ENCODE results near the gene SAE1.

Gene SAE1

DNA sequence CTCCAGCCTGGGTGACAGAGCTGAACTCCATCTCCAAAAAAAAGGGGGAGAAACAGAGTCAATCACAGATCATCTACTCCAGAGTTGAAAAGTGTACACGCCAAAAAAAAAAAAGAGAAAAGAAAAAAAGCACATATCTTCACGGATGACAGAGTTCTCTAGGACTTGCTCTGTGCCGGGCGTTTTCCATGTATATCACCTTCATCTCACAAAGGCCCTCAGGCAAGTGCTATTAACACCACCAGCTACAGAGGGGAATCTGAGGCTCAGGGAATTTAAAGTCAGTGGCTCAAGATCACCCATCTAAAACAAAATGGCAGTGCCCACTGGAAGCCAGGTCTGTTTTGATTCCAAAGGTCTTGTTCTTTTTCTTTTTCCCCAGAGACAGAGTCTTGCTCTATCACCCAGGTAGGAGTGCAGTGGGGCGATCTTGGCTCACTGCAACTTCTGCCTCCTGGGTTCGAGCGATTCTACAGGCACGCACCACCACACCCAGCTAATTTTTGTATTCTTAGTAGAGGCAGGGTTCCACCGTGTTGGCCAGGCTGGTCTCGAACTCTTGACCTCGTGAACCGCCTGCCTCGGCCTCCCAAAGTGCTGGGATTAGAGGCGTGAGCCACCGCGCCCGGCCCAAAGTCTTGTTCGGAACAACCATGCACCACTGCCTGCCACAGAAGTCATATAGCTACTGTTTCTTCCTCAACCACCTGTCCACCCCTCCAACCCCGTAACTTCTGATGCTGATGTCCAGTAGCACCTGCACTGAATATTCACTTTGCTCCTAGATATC is 42.2 kb downstream of the SAE1 start:
- DNase-seq = no peak

DNA sequence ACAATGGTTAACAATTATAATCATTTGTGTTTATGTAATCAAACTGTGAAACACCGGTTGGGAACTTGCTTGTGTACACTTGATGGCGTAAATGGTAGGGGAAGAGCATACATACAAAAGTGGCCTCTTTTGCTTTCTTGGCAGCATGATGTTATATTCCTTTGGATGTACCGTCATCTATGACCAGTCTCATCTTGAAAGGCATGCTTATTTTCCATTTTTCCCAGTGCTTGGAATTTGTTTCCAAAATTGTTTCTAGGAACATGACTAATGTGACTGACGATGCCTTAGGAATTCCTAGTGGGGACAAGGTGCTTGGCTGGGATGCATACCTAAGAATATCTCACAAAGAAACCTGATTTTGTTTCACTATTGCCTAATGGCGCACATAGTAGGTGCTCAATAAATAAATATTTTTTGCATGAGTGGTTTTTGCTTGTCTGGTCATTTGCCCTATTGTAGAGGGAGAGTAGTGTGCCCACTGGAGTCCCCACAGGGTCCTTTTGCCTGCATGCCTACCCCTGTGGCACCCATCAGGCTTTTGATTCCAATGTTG is 45.5 kb downstream of the SAE1 start:
- no peak for DNase-seq

DNA sequence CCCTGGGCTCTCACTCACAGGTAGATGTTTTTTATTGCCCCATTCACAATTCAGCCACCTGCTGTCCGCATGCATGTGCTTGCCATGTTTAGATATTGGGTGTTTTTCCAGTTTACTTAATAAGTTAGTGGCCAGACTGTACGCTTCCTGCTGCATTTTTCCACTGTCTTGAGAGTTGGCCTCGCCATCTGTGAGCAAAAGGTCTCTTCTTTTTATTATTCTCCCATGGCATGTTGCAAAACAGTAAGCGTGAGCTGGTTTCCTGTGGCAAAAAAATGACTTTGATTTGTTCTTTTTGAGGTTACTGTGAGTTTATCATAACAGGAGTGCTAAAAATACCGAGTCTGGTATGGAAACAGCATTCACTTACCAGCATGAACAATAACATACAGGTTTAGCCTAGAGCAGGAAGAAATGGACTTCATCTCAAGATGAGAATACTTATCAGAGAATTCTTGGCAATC is 46.0 kb downstream of the SAE1 start:
- DNase-seq = no peak

DNA sequence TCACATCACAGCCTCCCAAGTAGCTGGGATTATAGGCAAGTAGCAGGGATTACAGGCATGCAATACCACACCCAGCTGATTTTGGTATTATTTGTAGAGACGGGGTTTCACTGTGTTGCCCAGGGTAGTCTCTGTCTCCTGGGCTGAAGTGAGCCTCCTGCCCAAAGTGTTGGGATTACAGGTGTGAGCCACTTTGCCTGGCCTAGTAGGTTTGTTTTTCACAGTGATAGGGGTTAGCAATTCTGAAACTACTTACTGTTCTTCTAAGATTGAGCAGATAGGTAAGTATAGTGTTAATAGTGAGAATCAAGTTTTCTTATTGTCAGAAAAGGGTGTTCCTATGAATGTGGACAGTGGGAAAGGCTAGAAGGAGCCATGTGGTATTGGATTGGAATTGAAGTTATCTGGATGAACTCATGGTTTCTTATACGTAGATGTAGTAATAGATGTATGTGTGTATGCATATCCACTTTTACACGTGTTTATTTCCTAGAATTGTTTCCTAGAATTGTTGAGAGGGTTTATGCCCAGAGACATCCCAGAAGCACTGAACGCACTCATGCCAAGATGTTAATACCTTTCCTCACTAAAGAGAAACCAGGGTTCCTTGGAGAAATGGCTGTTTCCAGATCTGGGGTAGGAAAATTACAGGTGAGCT is 49.1 kb downstream of the SAE1 start:
- no peak for DNase-seq

DNA sequence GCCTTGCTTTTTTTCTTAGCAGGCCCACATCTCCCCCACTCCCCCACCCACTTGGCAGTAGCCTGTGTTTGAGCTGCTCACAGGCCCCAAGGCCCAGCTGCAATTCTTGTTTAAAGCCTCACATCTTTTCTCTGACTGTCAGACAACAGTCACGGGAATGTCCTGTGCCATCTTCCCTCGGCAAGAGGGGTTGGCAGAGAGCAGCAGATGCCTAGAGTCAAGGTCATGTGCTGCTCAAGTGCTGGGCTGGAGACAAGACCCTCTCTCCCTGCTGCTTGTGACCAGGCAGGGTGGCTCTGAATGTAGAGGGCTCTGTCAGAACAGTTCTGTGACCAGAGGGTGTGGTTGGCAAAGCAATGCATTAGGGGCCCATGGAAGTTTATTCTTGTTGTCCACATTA is 53.0 kb downstream of the SAE1 start:
- no peak for DNase-seq

DNA sequence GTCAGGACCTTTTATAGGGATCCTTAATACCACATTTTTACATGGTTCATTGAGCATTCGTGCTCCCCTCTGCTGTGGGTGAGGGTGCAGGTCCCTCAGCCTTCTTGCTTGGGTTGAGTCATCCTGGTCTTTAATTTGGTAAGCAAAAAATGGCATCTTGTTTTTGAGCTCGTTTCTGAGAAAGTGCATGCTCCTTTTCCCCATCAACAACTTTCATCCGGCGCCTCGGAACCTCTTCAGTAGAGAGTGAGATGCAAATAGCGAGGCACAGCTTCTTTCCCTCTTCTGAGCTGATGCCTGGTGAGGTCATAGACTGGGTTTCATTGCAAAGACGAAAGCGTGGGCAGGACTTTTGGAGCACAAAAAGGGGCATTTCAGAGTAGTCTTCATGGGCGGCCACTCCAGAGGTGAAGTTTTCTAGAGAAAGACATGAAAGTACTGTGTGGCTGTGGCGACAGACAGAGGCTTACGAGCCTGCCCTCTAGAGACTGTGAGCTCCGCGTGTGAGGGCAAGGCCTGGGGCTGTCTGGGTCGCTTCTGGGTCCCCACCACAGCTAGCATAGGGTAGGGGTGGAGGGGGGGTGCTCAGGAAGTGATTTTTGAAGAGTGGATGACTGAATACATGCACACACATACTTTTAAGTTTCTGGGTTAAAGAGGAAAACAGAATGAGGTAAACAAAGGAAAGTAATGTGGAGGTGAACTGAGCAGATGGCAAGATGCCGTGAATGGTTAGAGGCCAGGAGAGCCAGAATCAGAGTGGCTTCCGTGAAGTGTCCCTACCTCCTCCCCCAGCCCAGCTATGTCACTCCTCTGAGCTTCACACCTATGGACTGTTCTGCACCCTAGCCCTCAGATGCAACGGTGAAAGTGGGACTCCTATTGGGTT is 56.1 kb downstream of the SAE1 start:
- no peak for DNase-seq

DNA sequence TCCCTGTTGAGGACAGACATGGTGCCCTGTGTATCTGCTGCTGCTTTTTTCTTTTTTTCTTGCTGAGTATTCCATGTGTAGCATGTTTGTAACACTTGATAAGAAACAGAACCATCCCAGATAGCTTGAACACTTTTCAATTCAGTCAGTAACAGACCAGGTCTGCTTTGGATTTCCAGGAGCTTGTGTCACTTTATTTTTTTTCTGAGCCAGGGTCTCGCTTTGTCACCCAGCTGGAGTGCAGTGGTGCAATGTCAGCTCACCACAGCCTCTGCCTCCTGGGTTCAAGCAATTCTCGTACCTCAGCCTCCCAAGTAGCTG is 56.7 kb downstream of the SAE1 start:
- DNase-seq = no peak

DNA sequence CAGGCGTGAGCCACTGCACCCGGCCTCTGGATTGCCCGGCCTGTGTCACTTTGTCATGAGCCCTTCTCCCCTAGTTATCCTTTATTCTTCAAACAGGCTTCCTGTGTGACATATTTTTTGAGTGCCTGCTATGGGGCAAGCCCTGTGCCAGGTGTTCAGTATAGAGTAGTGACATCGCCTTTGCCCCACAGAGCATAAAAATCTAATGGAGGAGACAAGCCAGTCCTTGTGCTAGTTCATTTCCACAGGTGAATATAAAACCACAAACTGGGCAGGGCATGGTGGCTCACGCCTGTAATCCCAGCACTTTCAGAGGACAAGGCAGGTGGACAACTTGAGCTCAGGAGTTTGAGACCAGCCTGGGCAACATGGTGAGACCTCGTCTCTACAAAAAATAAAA is 57.2 kb downstream of the SAE1 start:
- DNase-seq = no peak

DNA sequence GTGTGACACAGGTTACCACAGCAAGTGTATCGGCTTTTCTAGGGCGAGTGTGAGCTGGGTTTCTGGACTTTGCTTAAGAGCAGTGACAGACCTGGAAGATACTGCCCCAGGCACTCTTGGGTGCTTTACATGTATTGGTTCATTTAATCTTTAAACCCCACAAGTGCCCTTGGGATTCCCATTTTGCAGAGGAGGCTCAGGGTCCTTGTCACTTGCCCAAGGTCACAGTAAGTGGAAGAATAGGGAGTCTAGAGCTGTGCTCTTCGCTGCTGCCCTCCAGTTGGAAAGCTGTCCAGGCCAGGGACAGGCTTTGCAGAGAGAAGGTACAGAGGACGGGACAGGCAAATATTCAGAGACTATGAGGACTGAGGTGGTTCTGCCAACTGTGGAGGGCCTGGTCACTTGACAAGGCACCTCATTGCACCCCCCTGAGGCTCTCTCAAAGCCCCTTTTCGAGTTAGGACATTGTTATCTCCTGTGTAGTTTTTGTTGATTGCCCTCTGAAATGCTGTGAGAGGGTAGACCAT is 57.9 kb downstream of the SAE1 start:
- DNase-seq = no peak

DNA sequence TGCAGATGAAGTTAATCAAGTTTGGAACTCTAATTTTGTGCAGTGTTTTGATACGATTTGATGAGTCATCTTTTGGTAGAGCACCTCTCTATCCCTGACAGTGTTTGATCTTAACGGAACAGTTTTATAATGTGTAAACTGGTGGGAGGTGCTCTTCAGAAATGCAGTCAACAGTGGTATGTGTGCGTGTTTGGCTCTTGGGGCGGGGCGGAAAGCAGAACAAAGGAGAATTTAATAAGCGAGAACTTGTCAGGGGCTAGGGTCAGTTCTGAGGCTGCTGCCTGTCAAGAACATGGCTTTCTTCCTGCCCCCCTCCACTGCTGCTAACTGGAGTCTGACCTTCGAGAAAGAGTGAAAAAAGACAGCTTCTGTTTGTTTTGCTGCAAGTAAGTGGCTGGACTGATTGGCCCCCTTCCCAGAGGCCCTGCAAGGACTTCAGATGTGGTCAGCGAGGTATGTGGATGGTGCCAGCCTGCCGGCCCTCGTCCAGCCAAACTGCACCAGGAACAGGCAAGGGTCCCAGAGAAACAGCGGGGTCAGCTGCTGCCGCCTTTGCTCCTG is 59.6 kb downstream of the SAE1 start:
- no peak for DNase-seq

DNA sequence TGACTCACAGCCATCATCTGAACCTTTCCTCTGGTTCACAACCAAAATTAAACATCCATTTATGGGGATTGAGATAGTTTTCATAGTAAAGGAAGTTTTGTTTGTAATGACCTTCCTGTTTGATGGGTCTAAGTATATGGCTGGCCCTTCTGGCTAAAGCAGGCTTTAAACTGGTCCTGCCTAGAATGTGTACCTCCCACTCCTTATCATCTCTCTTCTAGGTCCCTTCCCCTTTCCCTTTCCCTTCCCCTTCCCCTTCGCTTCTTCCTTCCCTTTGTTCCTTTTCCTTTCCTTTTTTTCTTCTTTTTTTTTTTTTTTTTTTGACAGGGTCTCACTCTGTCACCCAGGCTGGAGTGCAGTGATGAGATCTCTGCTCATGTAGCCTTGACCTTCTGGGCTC is 64.8 kb downstream of the SAE1 start:
- no peak for DNase-seq

DNA sequence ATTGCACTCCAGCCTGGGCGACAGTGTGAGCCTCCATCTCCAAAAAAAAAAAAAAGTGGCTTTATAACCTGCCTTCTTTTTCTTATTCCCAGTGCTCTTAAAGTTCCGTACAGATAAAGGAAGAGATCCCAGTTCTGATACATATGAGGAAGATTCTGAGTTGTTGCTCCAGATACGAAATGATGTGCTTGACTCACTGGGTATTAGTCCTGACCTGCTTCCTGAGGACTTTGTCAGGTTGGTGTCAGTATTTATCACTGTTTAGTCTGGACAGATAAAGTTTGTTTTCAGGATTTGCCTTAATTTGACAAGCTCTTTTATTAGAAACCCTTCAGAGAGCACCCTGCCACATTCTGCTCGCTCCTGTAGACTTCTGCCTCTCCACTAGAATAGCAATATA is 66.5 kb downstream of the SAE1 start:
- no peak for DNase-seq

DNA sequence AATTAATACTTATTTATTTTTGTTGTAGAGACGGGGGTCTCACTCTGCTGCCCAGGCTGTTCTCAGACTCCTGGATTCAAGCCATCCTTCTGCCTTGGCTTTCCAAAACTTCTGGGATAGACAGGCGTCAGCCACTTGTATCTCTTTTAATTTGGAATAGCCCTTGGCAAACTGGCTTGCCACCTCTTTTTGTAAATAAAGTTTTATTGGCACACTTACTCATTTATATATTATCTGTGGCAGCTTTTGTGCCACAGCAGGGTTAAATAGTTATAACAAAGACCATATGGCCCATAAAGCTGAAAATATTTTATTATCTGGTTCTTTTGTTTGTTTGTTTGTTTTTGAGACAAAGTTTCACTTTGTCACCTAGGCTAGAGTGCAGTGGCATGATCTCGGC is 69.9 kb downstream of the SAE1 start:
- DNase-seq = no peak

DNA sequence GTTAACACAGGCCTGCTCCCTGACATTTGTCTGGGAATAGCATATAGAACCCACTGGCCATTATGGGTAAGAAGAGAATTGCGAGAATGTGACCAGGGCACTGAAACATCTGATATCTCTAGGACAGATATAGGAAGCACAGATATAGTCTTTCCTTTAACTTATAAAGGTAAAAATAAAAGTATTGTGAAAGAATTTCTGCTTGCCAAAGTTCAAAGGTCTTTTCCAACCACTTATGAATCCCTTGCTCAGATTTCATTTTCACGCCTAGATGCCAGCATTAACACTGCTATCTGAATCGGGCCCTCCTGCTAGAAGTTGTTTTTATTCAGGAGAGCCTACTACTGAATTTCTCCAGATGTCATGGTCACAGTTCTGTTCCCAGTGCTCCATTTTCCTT is 72.6 kb downstream of the SAE1 start:
- no peak for DNase-seq

DNA sequence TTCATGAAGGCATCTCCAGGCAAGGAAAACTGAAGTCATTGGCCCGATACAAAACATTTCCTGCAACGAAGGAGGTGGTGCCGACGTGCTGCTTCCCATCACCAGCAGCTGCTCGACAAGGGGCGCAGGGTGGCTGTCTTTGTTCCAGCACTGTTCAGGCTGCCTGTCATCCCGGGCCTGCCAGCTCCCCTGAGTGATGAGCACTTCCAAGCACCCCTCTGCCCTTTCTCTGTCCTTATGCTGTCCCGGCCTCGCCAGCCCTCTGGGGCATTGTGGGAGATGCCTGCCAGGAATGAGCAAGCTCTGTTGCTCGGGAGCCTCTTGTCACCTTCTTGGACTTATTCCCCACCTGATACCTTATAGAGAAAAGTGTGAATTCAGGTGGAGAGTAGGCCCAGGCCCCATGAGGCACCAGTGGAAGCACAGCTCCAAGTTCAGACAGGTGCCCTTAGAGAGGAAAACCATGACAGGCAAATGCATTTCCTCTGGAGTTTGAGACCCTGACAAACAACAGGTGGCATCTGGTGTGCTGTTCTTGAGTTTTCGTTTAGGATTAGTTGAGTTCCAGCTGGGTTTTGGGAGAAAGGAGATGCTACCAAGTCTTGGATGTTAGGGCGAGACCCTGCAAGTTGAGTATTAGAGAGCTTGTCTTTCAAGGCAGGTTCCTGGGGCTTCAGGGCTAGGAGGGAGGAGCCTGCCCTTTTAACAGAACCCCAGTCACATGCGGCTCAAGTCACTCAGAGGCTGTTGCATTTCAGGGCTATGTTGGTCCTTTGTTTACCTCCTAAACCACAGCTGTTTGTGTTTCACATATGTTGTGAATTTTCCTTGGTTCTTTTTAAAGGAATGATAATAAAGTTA is 78.9 kb downstream of the SAE1 start:
- DNase-seq = no peak

DNA sequence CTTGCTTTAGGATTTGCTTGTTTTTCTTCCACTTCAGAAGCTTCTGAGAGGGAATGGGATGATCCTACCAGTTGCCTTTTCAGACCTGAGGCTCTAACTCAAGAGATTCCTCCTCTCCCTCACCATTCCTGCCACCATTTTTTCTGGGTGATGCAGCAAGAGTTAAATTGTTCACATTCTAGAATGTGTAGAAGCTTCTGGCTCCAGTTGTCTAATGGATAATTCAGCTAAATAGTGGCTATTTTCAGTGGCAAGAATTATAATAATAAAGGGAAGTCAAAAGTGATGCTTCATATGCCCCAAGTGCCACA is 79.5 kb downstream of the SAE1 start:
- no peak for DNase-seq

DNA sequence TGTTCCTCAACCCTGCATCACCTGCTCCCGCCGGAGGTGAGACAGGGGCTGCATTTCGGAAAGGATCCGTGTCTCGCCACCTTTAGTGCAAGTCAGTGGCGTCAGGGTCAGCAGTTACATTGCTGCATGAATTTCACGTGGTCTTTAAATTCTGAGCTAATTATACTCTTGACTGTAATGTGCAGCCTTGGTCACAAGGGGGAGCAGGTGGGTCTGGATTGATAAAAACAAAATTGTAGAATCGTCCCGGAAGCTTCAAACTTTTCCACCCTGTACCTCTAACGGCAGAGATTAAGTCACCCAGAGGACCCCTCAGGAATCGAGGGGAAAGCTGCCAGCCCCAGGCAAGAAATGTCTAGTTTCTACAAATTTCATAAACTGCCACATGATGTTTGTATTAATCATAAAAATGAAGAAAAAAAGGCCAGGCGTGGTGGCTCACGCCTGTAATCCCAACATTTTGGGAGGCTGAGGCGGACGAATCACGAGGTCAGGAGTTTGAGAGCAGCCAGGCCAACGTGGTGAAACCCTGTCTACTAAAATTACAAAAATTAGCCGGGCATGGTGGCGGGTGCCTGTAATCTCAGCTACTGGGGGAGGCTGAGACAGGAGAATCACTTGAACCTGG is 80.2 kb downstream of the SAE1 start:
- peak; percentile 14 for DNase-seq

DNA sequence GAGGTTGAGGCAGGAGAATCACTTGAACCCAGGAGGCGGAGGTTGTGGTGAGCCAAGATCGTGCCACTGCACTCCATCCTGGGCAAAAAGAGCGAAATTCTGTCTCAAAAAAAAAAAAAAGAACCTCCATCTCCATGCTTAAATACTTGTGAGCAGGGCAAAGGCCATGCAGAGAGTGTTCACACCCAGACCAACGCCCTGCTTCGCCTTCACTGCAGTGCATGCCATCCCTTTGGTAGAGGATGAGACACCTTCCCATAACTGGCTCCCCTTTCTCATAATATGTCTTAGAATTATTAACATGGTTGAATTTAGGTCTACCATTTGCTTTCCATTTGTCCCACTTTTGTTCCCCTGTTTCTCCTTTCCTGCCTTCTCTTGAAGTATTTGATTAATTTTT is 84.9 kb downstream of the SAE1 start:
- DNase-seq = no peak

DNA sequence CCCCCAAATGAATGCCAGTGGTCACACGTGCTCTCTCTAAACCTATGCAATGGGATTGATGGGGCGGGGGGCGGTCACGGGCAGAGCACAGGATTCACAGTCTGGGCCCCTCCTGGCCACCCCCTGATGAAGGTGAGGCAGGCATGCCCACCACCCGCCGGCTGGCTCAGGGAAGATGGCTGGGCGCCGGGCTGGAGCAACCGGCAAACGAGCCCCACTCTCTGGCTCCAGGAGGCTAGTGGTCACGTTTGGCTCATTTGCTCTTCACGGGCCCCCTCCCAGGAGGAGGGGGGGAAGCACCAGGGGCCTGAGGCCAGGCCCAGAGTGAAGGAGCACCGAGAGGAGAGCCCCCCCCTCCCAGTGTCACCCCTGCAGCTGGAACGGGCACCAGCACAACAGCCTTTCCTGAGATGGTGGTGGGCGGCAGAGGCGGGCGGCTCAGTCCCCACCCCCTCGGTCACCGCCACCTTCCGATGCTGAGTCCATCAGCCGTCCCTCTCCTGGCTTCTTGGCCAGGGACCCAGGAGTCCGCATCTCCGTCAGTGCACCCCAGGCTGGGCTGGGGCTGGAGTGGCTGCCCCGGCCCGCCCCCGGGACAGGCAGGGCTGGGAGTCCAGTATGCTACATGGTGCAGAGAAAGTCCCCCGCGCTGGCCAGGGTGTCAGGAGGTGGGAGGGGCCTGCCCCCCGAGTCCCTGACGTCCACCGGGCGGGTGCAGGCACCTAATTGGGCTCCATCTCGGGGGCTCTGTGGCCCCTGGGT is 90.6 kb downstream of the SAE1 start:
- DNase-seq = no peak

DNA sequence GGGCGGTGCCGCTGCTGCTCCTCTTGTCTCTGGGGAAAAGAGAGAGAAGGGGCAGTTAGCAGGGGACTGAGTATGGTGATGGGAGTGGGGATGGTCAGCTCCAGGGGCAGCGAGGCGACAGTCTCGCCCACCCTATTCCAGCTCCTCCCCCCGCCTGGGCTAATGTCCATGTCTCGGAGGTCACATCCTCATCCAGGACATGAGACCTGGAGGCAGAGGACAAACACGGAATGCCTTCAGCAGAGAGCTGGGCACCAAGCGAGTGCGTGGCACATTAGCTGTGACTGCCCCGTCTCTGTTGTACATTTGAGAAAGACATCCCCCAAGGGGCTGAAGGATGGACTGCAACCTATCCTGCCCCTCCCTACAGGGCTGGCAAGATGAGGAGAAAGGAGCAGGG is 91.3 kb downstream of the SAE1 start:
- no peak for DNase-seq

Measured in GOT3 (cell line).